ENCODE data around the gene SPARC. TPM values are rescaled to one million over a fixed set of nuclear protein-coding genes. Genes with fewer than 3 reads are reported as not detected.
A peak's percentile ranks its signal among the peaks of the same experiment; 100 is the strongest.
"Not testable (repeated sequence)": the region's sequence is repeated elsewhere in the genome, so short reads cannot be mapped to it uniquely, and the experiment has no call there.

The SPARC gene
- total RNA-seq, 1 donor from 2014 or later = 935 TPM

- TF ChIP-seq CTCF (IDR thresholded peaks at IDR 0.05) = no peak
- peak overlapping the region; percentile 91 to 98 for H3K27ac ChIP-seq
- H3K4me1 ChIP-seq = peaks cover 0 to 37% of the 10 kb centered on the region in 2 donors
- no peak for DNase-seq (ENCODE audit: low spot score in 2 of 2)
- no peaks in the 10 kb centered on the region for H3K27me3 ChIP-seq
- H3K9me3 ChIP-seq = no peaks in the 10 kb centered on the region
- no peak overlapping the region for H3K4me3 ChIP-seq
- intact Hi-C loops (cut with DNase I) = loop anchor here (5.0 kb wide), 1 partner anchor 33 kb away; no protein-coding TSS in a partner anchor
- H3K36me3 ChIP-seq = no peaks in the 10 kb centered on the region
Measured at GRCh38 chr5:151695464-151695863, 8.7 kb upstream of the SPARC start.

- intact Hi-C loops (cut with DNase I) = no loop called here
- H3K9me3 ChIP-seq = no peaks in the 10 kb centered on the region
- peak overlapping the region in 1 of 2 donors; percentile 32 for H3K27ac ChIP-seq
- H3K27me3 ChIP-seq = no peaks in the 10 kb centered on the region
- H3K4me3 ChIP-seq = no peak overlapping the region
- H3K4me1 ChIP-seq = peaks cover 0 to 26% of the 10 kb centered on the region in 2 donors
- peak in 1 of 2 donors; percentile 39 for DNase-seq (ENCODE audit: low spot score in 2 of 2)
- TF ChIP-seq CTCF (IDR thresholded peaks at IDR 0.05) = no peak
- H3K36me3 ChIP-seq = no peaks in the 10 kb centered on the region
Measured at GRCh38 chr5:151694035-151694485, 7.3 kb upstream of the SPARC start.

- intact Hi-C loops (cut with DNase I) = no loop called here
- H3K4me3 ChIP-seq = no peak overlapping the region
- peak in 1 of 2 donors; percentile 47 for DNase-seq (ENCODE audit: low spot score in 2 of 2)
- no peaks in the 10 kb centered on the region for H3K27me3 ChIP-seq
- no peaks in the 10 kb centered on the region for H3K36me3 ChIP-seq
- no peak for TF ChIP-seq CTCF (IDR thresholded peaks at IDR 0.05)
- H3K27ac ChIP-seq = peak overlapping the region in 1 of 2 donors; percentile 29
- H3K9me3 ChIP-seq = no peaks in the 10 kb centered on the region
- peaks cover 0 to 19% of the 10 kb centered on the region in 2 donors for H3K4me1 ChIP-seq
Measured at GRCh38 chr5:151692312-151692711, 5.6 kb upstream of the SPARC start.

GRCh38 chr5:151691706-151692105 is 5.0 kb upstream of the SPARC start:
- Histone ChIP-seq H3K4me3 (no peak overlapping the region), H3K36me3 (no peaks in the 10 kb centered on the region), H3K27ac (peak overlapping the region in 1 of 2 donors; percentile 29), H3K27me3 (no peaks in the 10 kb centered on the region), H3K4me1 (peaks cover 3 to 14% of the 10 kb centered on the region in 2 donors), H3K9me3 (no peaks in the 10 kb centered on the region)
- TF ChIP-seq CTCF (IDR thresholded peaks at IDR 0.05) = no peak
- intact Hi-C loops (cut with DNase I) = no loop called here
- no peak for DNase-seq (ENCODE audit: low spot score in 2 of 2)

GRCh38 chr5:151689591-151689990 is 2.9 kb upstream of the SPARC start:
- H3K27ac ChIP-seq = peak overlapping the region; percentile 93 to 98
- not testable (repeated sequence) for H3K9me3 ChIP-seq, H3K27me3 ChIP-seq, H3K4me1 ChIP-seq, H3K4me3 ChIP-seq, H3K36me3 ChIP-seq
- intact Hi-C loops (cut with DNase I) = loop anchor here (10.0 kb wide), 1 partner anchor 945 kb away; no protein-coding TSS in a partner anchor
- DNase-seq (ENCODE audit: low spot score in 2 of 2) = peak in 1 of 2 donors; percentile 50

- Histone ChIP-seq H3K9me3 (no peaks in the 10 kb centered on the region), H3K4me3 (no peak overlapping the region), H3K27me3 (no peaks in the 10 kb centered on the region), H3K27ac (peak overlapping the region; percentile 93 to 98), H3K4me1 (peaks cover 3 to 14% of the 10 kb centered on the region in 2 donors), H3K36me3 (peaks cover 0 to 4% of the 10 kb centered on the region in 2 donors)
- DNase-seq (ENCODE audit: low spot score in 2 of 2) = peak in 1 of 2 donors; percentile 56
- intact Hi-C loops (cut with DNase I) = loop anchor here (10.0 kb wide), 1 partner anchor 946 kb away; no protein-coding TSS in a partner anchor
- TF ChIP-seq CTCF (IDR thresholded peaks at IDR 0.05) = no peak
Measured at GRCh38 chr5:151688436-151688835, 1.7 kb upstream of the SPARC start.

Measured in ascending aorta (tissue), 2 donors.